ENCODE results near the gene IFNA10.

DNA sequence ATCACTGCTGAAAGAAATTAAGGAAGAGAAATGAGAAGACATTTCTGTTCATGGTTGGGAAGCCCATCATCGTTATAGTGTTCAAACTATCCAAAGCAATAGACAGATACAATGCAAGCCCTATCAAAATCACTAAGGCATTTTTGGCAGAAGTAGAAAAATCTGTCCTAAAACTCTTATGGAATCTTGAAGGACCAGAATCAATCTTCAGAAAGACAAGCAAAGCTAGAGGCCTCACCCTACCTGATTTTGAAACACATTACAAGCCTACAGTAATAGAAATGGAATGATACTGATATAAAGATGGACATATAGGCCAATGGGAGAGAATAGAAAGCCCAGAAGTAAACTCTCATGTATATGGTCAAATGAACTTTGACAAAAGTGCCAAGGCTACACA lies 35.6 kb downstream of the IFNA10 start:
- TF ChIP-seq EP300 (IDR thresholded peaks at IDR 0.05; ENCODE audit: low read depth): no peak
- TF ChIP-seq POLR2A (IDR thresholded peaks at IDR 0.05): no peak
- TF ChIP-seq, protein P1, sequence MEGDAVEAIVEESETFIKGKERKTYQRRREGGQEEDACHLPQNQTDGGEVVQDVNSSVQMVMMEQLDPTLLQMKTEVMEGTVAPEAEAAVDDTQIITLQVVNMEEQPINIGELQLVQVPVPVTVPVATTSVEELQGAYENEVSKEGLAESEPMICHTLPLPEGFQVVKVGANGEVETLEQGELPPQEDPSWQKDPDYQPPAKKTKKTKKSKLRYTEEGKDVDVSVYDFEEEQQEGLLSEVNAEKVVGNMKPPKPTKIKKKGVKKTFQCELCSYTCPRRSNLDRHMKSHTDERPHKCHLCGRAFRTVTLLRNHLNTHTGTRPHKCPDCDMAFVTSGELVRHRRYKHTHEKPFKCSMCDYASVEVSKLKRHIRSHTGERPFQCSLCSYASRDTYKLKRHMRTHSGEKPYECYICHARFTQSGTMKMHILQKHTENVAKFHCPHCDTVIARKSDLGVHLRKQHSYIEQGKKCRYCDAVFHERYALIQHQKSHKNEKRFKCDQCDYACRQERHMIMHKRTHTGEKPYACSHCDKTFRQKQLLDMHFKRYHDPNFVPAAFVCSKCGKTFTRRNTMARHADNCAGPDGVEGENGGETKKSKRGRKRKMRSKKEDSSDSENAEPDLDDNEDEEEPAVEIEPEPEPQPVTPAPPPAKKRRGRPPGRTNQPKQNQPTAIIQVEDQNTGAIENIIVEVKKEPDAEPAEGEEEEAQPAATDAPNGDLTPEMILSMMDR (IDR thresholded peaks at IDR 0.05): no peak
- no peak for TF ChIP-seq POLR2AphosphoS5 (IDR thresholded peaks at IDR 0.05)

Data from transverse colon (tissue), 4 donors.